GM12892 (cell line): Measurements from ENCODE around the gene PAFAH1B1.
"Not testable (repeated sequence)": the region's sequence is repeated elsewhere in the genome, so short reads cannot be mapped to it uniquely, and the experiment has no call there.

ENCODE experiments used
- DNase-seq: peaks from one replicate; pipeline ENCODE4 v3.0.0; 2011; ENCODE audit not compliant: insufficient read length
- FAIRE-seq: peaks from 2 replicates; lab custom pipeline; 2011; peaks lifted over from hg19 to GRCh38; lab: Jason Lieb, UNC
- POLR2A ChIP-seq: IDR thresholded peaks from 2 replicates; pipeline ENCODE4 v1.6.1; 2011; ENCODE audit warnings: low read depth, low read length, control low read depth
- POLR2AphosphoS5 ChIP-seq: IDR thresholded peaks from 2 replicates; pipeline ENCODE4 v1.6.1; 2011; ENCODE audit warnings: low read depth, low read length, control low read depth
- TAF1 ChIP-seq: IDR thresholded peaks from 2 replicates; pipeline ENCODE4 v1.6.1; 2011; ENCODE audit warnings: low read depth, mild to moderate bottlenecking, control low read depth, low read length, borderline replicate concordance

Gene PAFAH1B1

DNA sequence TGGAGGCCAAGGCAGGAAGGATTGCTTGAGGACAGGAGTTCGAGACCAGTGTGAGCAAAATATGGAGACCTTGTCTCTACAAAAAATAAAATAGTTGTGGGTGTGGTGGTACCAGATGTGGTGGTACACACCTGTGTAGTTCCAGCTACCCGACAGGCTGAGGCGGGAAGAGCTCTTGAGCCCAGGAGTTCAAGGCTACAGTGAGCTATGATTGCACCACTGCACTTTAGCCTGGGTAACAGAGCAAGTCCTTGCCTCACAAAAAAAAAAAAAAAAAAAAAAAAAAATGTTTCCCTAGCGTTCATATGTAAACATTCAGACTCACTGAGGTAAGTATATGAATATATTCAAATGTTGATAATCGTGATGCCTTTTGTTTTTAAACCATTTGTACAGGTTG lies 78.6 kb downstream of the PAFAH1B1 start:
- FAIRE-seq (no peak), DNase-seq (no peak)
- TF ChIP-seq TAF1 (no peak), POLR2A (no peak), POLR2AphosphoS5 (no peak)

DNA sequence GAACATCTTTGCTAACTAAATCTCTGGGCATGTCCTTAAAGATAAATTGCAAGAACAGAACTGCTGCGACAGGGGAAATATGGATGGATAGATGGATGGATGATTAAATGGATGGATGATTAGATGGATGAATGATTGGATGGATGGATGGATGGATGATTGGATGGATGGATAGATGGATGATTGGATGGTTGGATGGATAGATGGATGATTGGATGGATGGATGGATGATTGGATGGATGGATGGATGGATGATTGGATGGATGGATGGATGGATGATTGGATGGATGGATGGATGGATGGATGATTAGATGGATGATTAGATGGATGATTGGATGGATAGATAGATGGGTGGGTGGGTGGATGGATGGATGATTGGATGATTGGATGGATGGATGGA lies 85.8 kb downstream of the PAFAH1B1 start:
- not testable (repeated sequence) for DNase-seq, FAIRE-seq

GRCh38 chr17:2680961-2681360 lies 87.5 kb downstream of the PAFAH1B1 start:
- TF ChIP-seq TAF1: no peak
- no peak for TF ChIP-seq POLR2A
- no peak for TF ChIP-seq POLR2AphosphoS5
- FAIRE-seq (no peak), DNase-seq (no peak)

DNA sequence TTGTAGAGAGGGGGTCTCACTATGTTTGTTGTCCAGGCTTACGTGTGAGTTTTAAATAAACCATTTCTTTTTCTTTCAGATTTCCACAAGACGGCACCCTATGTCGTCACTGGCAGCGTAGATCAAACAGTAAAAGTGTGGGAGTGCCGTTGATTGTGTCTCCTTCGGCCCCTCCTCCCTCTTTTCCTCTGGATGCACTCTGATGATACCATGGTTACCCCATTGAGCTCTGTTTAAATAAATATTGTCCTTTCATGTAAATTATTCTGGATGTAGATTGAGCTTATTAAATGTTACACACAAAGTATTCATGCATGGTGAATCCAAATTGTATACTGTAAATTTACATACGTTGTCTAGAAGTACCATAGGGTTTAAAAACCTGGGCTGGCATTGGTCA lies 88.2 kb downstream of the PAFAH1B1 start:
- FAIRE-seq: no peak
- no peak for TF ChIP-seq TAF1
- TF ChIP-seq POLR2AphosphoS5: no peak
- TF ChIP-seq POLR2A: no peak
- no peak for DNase-seq

GRCh38 chr17:2682176-2682938 lies 88.9 kb downstream of the PAFAH1B1 start:
- FAIRE-seq (peak; percentile 17), DNase-seq (no peak)
- TF ChIP-seq POLR2AphosphoS5 (no peak), POLR2A (no peak), TAF1 (no peak)

GRCh38 chr17:2683912-2684311 lies 90.5 kb downstream of the PAFAH1B1 start:
- FAIRE-seq: no peak
- TF ChIP-seq TAF1: no peak
- no peak for TF ChIP-seq POLR2AphosphoS5
- no peak for TF ChIP-seq POLR2A

DNA sequence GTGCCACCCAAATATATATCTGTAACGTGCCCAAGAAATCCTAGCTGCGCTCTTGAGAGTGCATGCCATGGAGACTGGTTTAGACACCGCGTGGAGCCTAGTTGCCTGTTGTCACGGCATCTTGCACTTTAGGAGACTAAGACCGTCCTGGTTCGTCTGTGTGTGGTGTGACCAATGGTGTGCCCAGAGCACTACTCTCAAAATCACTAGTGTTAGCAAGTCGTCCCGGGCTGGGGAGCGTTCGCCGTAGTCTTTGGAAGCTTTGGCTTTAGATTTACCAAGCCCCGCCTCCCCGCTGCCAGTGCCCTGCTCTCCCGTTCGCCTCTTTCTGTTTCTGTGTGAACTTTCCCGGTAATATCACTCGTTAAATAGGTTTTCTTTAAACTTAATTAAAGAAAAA lies 91.1 kb downstream of the PAFAH1B1 start:
- FAIRE-seq (no peak), DNase-seq (no peak)
- TF ChIP-seq POLR2A (no peak), POLR2AphosphoS5 (0 out of 2 replicates have a peak, but pooled peaks have one; percentile 11)

More at GRCh38 chr17:2683912-2684311, 90.5 kb downstream of the PAFAH1B1 start:
- DNase-seq: no peak

- no peak for DNase-seq
- no peak for FAIRE-seq
- TF ChIP-seq POLR2A: no peak
- no peak for TF ChIP-seq TAF1
- no peak; the same call in 1 of the 2 replicates for TF ChIP-seq POLR2AphosphoS5
Observed at GRCh38 chr17:2685696-2686095, 92.2 kb downstream of the PAFAH1B1 start.

- no peak for DNase-seq
- no peak for FAIRE-seq
- TF ChIP-seq POLR2AphosphoS5 (no peak), TAF1 (no peak), POLR2A (no peak)
Observed at GRCh38 chr17:2687074-2687418, 93.6 kb downstream of the PAFAH1B1 start.

GRCh38 chr17:2688351-2689342 lies 95.2 kb downstream of the PAFAH1B1 start:
- DNase-seq (no peak), FAIRE-seq (no peak)
- peak; percentile 60 for TF ChIP-seq POLR2A
- peak; percentile 80 for TF ChIP-seq POLR2AphosphoS5
- no peak for TF ChIP-seq TAF1

DNA sequence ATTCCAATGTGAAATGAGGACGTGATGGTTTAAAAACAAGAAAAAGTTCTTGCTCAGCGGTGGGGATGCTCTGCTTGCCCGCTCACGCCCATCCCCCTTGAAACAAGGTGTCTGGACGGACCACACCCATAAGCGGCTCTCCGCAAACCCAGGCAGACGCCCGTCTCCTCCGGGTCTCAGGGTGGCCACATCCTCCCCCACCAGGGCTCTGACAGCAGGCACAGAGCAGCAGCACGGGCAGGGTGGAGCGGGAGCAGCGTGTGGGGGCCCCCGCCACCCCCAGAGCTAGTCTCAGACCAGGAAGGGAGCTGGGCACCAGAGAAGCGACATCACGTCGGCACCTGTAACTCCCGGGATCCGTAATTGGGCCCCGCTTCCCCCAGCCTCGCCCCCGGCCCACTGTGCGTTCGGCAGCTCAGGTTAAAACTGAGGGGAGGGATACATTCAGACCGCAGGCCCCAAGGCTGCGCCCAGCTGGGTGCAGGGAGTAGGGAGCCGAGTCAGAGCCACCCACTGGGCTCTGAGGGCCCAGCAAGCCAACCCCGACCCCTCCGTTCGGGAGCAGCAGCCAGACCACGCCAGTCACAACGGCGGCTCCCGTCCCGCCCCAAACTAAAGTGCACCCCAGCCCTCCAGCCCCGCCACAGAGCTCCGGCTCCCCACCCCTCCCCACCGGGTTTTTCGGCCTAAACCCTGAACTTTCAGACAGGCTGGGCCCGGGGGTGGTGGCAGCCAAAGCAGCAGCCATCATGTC lies 96.1 kb downstream of the PAFAH1B1 start:
- DNase-seq (peak; percentile 21), FAIRE-seq (no peak)
- TF ChIP-seq TAF1: no peak
- TF ChIP-seq POLR2AphosphoS5: no peak
- no peak for TF ChIP-seq POLR2A
